ENCODE data around the gene CAMTA2. TPM values are rescaled to one million over a fixed set of nuclear protein-coding genes. Genes with fewer than 3 reads are reported as not detected.

Gene CAMTA2
- polyA plus RNA-seq, 2 of the 4 experiments (the other 2 are of a cell fraction): 12.4 to 30.3 TPM

- no peak for TF ChIP-seq CTCF (IDR thresholded peaks at IDR 0.05)
- TF ChIP-seq MAFK (IDR thresholded peaks at IDR 0.05; ENCODE audit: partially characterized antibody): no peak
- TF ChIP-seq NR3C1 (IDR thresholded peaks at IDR 0.05): no peak
- TF ChIP-seq SMC3 (IDR thresholded peaks at IDR 0.05): no peak
Measured at GRCh38 chr17:5034063-5034462, 46.6 kb upstream of the CAMTA2 start (continued).

- Histone ChIP-seq H3K9me3 (no peaks in the 10 kb centered on the region), H3K4me3 (no peak overlapping the region), H3K27ac (no peak overlapping the region), H3K4me2 (no peak overlapping the region), H3K4me1 (peaks cover 3% of the 10 kb centered on the region; the same call in 1 of the 3 replicates)
- 94% methylated on average over 10 of the region's 13 CpGs for WGBS (ENCODE audit: missing lambda C conversion rate)
- ChIA-PET CTCF (interaction anchor here (0.6 to 5.7 kb wide), 8 partner anchors 11 to 130 kb away, joined by 3 to 42 read pairs (median 6); partner anchors contain the start of gene CHRNE), POLR2A (no interaction called here)
- no peak for DNase-seq (ENCODE audit: low read depth in 1 of 2, low spot score in 1 of 2)
- no peak for TF ChIP-seq NFE2L2 (conservative IDR thresholded peaks at IDR 0.05; ENCODE audit: low read length)
- TF ChIP-seq TP53 (CRISPR knock-in tag; IDR thresholded peaks at IDR 0.05): no peak
- TF ChIP-seq JUN (IDR thresholded peaks at IDR 0.05): no peak
- TF ChIP-seq CHD2 (IDR thresholded peaks at IDR 0.05; ENCODE audit: low read length, partially characterized antibody): no peak
- TF ChIP-seq EP300 (IDR thresholded peaks at IDR 0.05): no peak
- no peak for TF ChIP-seq ZSCAN20 (CRISPR knock-in tag; IDR thresholded peaks at IDR 0.05)
- TF ChIP-seq, protein P1, sequence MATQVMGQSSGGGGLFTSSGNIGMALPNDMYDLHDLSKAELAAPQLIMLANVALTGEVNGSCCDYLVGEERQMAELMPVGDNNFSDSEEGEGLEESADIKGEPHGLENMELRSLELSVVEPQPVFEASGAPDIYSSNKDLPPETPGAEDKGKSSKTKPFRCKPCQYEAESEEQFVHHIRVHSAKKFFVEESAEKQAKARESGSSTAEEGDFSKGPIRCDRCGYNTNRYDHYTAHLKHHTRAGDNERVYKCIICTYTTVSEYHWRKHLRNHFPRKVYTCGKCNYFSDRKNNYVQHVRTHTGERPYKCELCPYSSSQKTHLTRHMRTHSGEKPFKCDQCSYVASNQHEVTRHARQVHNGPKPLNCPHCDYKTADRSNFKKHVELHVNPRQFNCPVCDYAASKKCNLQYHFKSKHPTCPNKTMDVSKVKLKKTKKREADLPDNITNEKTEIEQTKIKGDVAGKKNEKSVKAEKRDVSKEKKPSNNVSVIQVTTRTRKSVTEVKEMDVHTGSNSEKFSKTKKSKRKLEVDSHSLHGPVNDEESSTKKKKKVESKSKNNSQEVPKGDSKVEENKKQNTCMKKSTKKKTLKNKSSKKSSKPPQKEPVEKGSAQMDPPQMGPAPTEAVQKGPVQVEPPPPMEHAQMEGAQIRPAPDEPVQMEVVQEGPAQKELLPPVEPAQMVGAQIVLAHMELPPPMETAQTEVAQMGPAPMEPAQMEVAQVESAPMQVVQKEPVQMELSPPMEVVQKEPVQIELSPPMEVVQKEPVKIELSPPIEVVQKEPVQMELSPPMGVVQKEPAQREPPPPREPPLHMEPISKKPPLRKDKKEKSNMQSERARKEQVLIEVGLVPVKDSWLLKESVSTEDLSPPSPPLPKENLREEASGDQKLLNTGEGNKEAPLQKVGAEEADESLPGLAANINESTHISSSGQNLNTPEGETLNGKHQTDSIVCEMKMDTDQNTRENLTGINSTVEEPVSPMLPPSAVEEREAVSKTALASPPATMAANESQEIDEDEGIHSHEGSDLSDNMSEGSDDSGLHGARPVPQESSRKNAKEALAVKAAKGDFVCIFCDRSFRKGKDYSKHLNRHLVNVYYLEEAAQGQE (IDR thresholded peaks at IDR 0.05): no peak
- no peak for TF ChIP-seq KDM1A (IDR thresholded peaks at IDR 0.05; ENCODE audit: low read depth)
- TF ChIP-seq EHMT2 (IDR thresholded peaks at IDR 0.05; ENCODE audit: low read depth): no peak
- TF ChIP-seq FOSL2 (IDR thresholded peaks at IDR 0.05): no peak
- TF ChIP-seq FOSL2 (CRISPR knock-in tag; IDR thresholded peaks at IDR 0.05): no peak
- no peak for TF ChIP-seq CBX8 (IDR thresholded peaks at IDR 0.05)
- TF ChIP-seq RARB (CRISPR knock-in tag; IDR thresholded peaks at IDR 0.05): no peak
- TF ChIP-seq MAFK (IDR thresholded peaks at IDR 0.05; ENCODE audit: partially characterized antibody): no peak
- no peak for TF ChIP-seq ZC3H11A (IDR thresholded peaks at IDR 0.05)
- TF ChIP-seq BCL3 (IDR thresholded peaks at IDR 0.05): no peak
- FAIRE-seq: no peak
- 0 out of 6 replicates have a peak, but pooled peaks of 1 of the 2 experiments have one; percentile 9 for ATAC-seq
Measured at GRCh38 chr17:5033352-5034015, 46.0 kb upstream of the CAMTA2 start.

Data from A549 (cell line).